Type B pancreatic cell (in vitro differentiated cells): ENCODE results near the gene MUC6. TPM values are rescaled to one million over a fixed set of nuclear protein-coding genes. Genes with fewer than 3 reads are reported as not detected.
A peak's percentile ranks its signal among the peaks of the same experiment; 100 is the strongest.
"Not testable (repeated sequence)": the region's sequence is repeated elsewhere in the genome, so short reads cannot be mapped to it uniquely, and the experiment has no call there.

Experiments
- DNase-seq: peaks from one replicate; pipeline ENCODE4 v3.0.0; 2021; ENCODE audit warnings: mixed read lengths; ENCODE audit not compliant: unreplicated experiment; ENCODE audit errors: extremely low spot score
- H3K27ac Mint-ChIP-seq: 2 replicates; pipeline ENCODE4 v1.8.0; 2021; ENCODE audit warnings: mild to moderate bottlenecking, mixed read lengths
- H3K27me3 Mint-ChIP-seq: 2 replicates; pipeline ENCODE4 v1.8.0; 2021; ENCODE audit warnings: mixed read lengths
- H3K36me3 Mint-ChIP-seq: 2 replicates; pipeline ENCODE4 v1.8.0; 2021; ENCODE audit warnings: mixed read lengths
- H3K4me1 Mint-ChIP-seq: one replicate; pipeline ENCODE4 v1.8.0; 2021; ENCODE audit warnings: mixed read lengths; ENCODE audit not compliant: unreplicated experiment
- H3K4me3 Mint-ChIP-seq: 2 replicates; pipeline ENCODE4 v1.8.0; 2021; ENCODE audit warnings: mild to moderate bottlenecking, mixed read lengths
- H3K9me3 Mint-ChIP-seq: 2 replicates; pipeline ENCODE4 v1.8.0; 2021; ENCODE audit warnings: mixed read lengths
- CTCF ChIP-seq: fragments of 200-600 bp; sonication (generic); conservative IDR thresholded peaks from 2 replicates; pipeline ENCODE4 v1.5.0; 2021; ENCODE audit warnings: antibody characterized with exemption, mild to moderate bottlenecking
- total RNA-seq: library from RNA; stranded (reverse); gene quantifications from 2 replicates; pipeline ENCODE4 v1.2.1, GENCODE V29; 2021; ENCODE audit warnings: low replicate concordance

Gene MUC6
- total RNA-seq, 1 donor from 2014 or later: 0.46 TPM

- Mint-ChIP-seq H3K9me3 (peaks cover 15% of the 10 kb centered on the region), H3K27ac (peak overlapping the region; percentile 3), H3K4me3 (no peak overlapping the region), H3K27me3 (no peaks in the 10 kb centered on the region), H3K36me3 (peaks cover 15% of the 10 kb centered on the region), H3K4me1 (no peaks in the 10 kb centered on the region)
- no peak for DNase-seq
- no peak for TF ChIP-seq CTCF
Observed at GRCh38 chr11:1018091-1018490, 18.4 kb downstream of the MUC6 start.

- H3K27ac Mint-ChIP-seq: no peak overlapping the region
- no peak for DNase-seq
- no peak for TF ChIP-seq CTCF
- no peaks in the 10 kb centered on the region for H3K4me1 Mint-ChIP-seq
- peaks cover 15% of the 10 kb centered on the region for H3K36me3 Mint-ChIP-seq
- H3K9me3 Mint-ChIP-seq: peaks cover 15% of the 10 kb centered on the region
- no peak overlapping the region for H3K4me3 Mint-ChIP-seq
- no peaks in the 10 kb centered on the region for H3K27me3 Mint-ChIP-seq
Observed at GRCh38 chr11:1017269-1018005, 19.1 kb downstream of the MUC6 start.

GRCh38 chr11:1016610-1017126 is 19.9 kb downstream of the MUC6 start:
- peaks cover 15% of the 10 kb centered on the region for H3K9me3 Mint-ChIP-seq
- not testable (repeated sequence) for H3K4me1 Mint-ChIP-seq, H3K4me3 Mint-ChIP-seq, H3K27me3 Mint-ChIP-seq, DNase-seq
- peaks cover 15% of the 10 kb centered on the region for H3K36me3 Mint-ChIP-seq
- peak overlapping the region; percentile 8 for H3K27ac Mint-ChIP-seq

DNA sequence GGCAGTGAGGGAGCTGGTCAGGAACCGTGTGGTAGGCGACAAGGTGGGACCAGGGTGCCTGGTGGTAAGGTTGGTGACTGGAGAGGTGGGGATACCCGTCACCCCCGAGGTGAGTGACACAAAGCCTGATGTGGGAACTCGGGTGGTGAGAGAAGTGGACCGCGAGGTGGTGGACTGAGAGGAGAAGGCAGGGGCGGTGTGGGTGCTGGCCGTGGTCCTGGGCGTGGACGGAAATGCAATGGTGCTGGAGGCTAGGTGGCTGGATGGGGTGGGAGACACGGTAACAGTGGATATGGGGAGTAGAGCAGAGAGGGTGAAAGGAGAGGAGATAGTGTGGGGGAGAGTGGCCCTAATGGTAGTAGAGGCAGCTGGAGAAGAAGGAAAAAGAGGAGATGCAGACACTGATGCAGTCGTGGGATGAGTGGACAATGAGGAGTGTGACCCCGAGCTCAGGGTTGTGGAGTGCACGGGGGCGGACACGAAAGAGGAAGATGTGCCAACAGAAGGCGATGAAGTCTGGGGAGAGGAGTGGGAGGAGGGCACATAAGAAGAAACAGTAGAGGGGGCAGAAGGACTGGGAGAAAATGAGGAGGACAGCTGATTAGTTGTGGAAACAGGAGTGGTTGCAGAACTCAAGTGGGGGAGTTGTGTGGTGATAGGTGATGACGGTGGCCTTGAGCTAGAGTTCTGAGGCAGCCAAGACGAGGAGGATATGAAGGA is 20.5 kb downstream of the MUC6 start:
- Mint-ChIP-seq H3K4me3 (no peak overlapping the region), H3K27ac (no peak overlapping the region), H3K36me3 (peaks cover 15% of the 10 kb centered on the region), H3K4me1 (no peaks in the 10 kb centered on the region), H3K9me3 (peaks cover 15% of the 10 kb centered on the region), H3K27me3 (no peaks in the 10 kb centered on the region)
- TF ChIP-seq CTCF: no peak
- no peak for DNase-seq

GRCh38 chr11:1015064-1015463 is 21.5 kb downstream of the MUC6 start:
- no peak for DNase-seq
- TF ChIP-seq CTCF: no peak
- H3K27ac Mint-ChIP-seq: no peak overlapping the region
- no peak overlapping the region for H3K4me3 Mint-ChIP-seq
- H3K9me3 Mint-ChIP-seq: peaks cover 15% of the 10 kb centered on the region
- H3K27me3 Mint-ChIP-seq: no peaks in the 10 kb centered on the region
- peaks cover 20% of the 10 kb centered on the region for H3K36me3 Mint-ChIP-seq
- no peaks in the 10 kb centered on the region for H3K4me1 Mint-ChIP-seq

DNA sequence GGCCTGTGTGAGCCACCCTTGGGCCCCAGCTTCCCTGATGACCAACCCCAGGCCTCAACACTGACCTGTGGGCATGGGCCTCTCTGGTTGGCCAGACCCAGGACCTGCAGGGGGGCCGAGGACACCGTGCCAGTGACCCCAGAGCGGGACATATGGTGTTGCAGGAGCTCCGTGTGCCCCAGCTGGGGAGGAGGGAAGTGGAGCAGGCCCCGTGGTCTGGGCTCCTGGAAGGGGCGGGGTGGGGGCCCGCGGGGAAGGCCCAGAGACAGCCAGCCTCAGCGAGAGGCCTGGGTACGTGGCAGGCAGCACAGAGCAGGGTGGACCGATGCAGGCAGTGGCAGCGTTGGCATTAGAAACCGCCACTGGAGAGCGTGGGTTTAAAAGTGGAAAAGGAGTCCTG is 22.2 kb downstream of the MUC6 start:
- Mint-ChIP-seq H3K36me3 (peaks cover 20% of the 10 kb centered on the region), H3K4me3 (no peak overlapping the region), H3K27me3 (no peaks in the 10 kb centered on the region), H3K9me3 (peaks cover 15% of the 10 kb centered on the region), H3K4me1 (no peaks in the 10 kb centered on the region), H3K27ac (no peak overlapping the region)
- no peak for TF ChIP-seq CTCF
- DNase-seq: no peak
